ENCODE data around the gene SERINC5. TPM values are rescaled to one million over a fixed set of nuclear protein-coding genes. Genes with fewer than 3 reads are reported as not detected.

Gene SERINC5
- total and polyA plus RNA-seq, 2 of the 4 experiments (the other 2 are of a cell fraction), result 5.0 to 8.1 TPM

GRCh38 chr5:80291761-80292160, 35.9 kb upstream of the SERINC5 start:
- ChIA-PET POLR2A (ENCODE audit: unreplicated experiment) (no interaction called here), CTCF (no interaction called here)
- H2BK120ac ChIP-seq (ENCODE audit: low read depth, low read length), result no peak overlapping the region
- no peak overlapping the region for H3K14ac ChIP-seq (replicated peaks; ENCODE audit: low read depth, low read length)
- no peak overlapping the region for H4K91ac ChIP-seq (ENCODE audit: insufficient read depth, low read depth, low read length)
- no peak overlapping the region for H3K4me2 ChIP-seq (ENCODE audit: low read depth, low read length)
- dilution Hi-C loops (cut with HindIII; ENCODE audit: low sequenced_read_pairs, unreplicated experiment), result no loop called here
- H2AFZ ChIP-seq (replicated peaks; ENCODE audit: low read length, poor library complexity), result no peak overlapping the region
- H3K18ac ChIP-seq (ENCODE audit: low read depth, low read length), result no peak overlapping the region
- no peaks in the 10 kb centered on the region for H3K9me1 ChIP-seq (ENCODE audit: insufficient read depth, low read length)
- no peaks in the 10 kb centered on the region for H3K79me1 ChIP-seq (ENCODE audit: low read depth in 1 of 2, low read length in 2 of 2)
- ATAC-seq (ENCODE audit: low read depth), result no peak
- H3K9ac ChIP-seq (ENCODE audit: low read depth, low read length), result no peak overlapping the region
- in situ Hi-C loops (cut with MboI; ENCODE audit: low sequenced_read_pairs), result no loop called here
- H2BK20ac ChIP-seq (ENCODE audit: low read depth, low read length), result no peak overlapping the region
- H2AK5ac ChIP-seq (ENCODE audit: low read depth, low read length), result no peak overlapping the region
- H4K20me1 ChIP-seq (ENCODE audit: insufficient read depth, low read length), result no peaks in the 10 kb centered on the region
- no peak overlapping the region for H2BK5ac ChIP-seq (ENCODE audit: low read depth, low read length, poor library complexity, severe bottlenecking)
- H3K36me3 ChIP-seq (ENCODE audit: control insufficient read depth, insufficient read depth, low read length), result no peaks in the 10 kb centered on the region
- H3K9me3 ChIP-seq (ENCODE audit: control insufficient read depth, insufficient read depth, low read length), result no peaks in the 10 kb centered on the region
- H3K27me3 ChIP-seq (ENCODE audit: control insufficient read depth, insufficient read depth, low read length), result peaks cover 2% of the 10 kb centered on the region
- WGBS, 2 experiments (ENCODE audit: extremely low coverage in 2 of 2, insufficient read length in 1 of 2), result no CpG with 5 or more reads among the region's 8 CpGs
- H3K27ac ChIP-seq (ENCODE audit: insufficient read depth, low read length), result no peak overlapping the region
- no peak overlapping the region for H3K4ac ChIP-seq (ENCODE audit: low read depth, low read length)
- BruUV-seq (replicated peaks), result no TSS peak
- H4K5ac ChIP-seq (ENCODE audit: low read depth, low read length), result no peak overlapping the region
- H3K23ac ChIP-seq (ENCODE audit: low read depth, low read length), result no peak overlapping the region
- no peak overlapping the region for H3K56ac ChIP-seq (ENCODE audit: extremely low read depth, insufficient read depth, low read length)
- intact Hi-C loops (cut with micrococcal nuclease), result no loop called here
- TF ChIP-seq NFE2L2 (IDR thresholded peaks at IDR 0.05; ENCODE audit: low read depth, low read length) (no peak), RCOR1 (IDR thresholded peaks at IDR 0.05; ENCODE audit: insufficient replicate concordance, low read length) (no peak), FOS (IDR thresholded peaks at IDR 0.05; ENCODE audit: low read depth, low read length) (no peak), CHD1 (IDR thresholded peaks at IDR 0.05; ENCODE audit: low read depth, low read length) (no peak)
- H4K8ac ChIP-seq (ENCODE audit: low read depth in 2 of 2, low read length in 2 of 2), result no peak overlapping the region
- no peaks in the 10 kb centered on the region for H3K4me1 ChIP-seq (ENCODE audit: control insufficient read depth, insufficient read depth, low read length)
- H2AK9ac ChIP-seq (replicated peaks; ENCODE audit: low read depth, low read length, poor library complexity), result no peak overlapping the region
- H3K4me3 ChIP-seq (ENCODE audit: insufficient read depth, low read depth, low read length), result no peak overlapping the region
- DNase-seq, result no peak
- H2BK15ac ChIP-seq (ENCODE audit: low read depth, low read length), result no peak overlapping the region
